Keratinocyte (primary cell): ENCODE data around the gene ADGRD1.
A peak's percentile ranks its signal among the peaks of the same experiment; 100 is the strongest.

ENCODE experiments used
- CTCF ChIP-seq, 3 experiments: IDR thresholded peaks in 1 of 3; conservative IDR thresholded peaks in 1 of 3; optimal IDR thresholded peaks in 1 of 3; 2 replicates in 2 of 3; 3 replicates in 1 of 3; pipeline versions ENCODE3 to v1.5.1; 2011; ENCODE audit warnings: low read length in 3 of 3, mild to moderate bottlenecking in 3 of 3, moderate library complexity in 2 of 3, control low read depth in 1 of 3, inconsistent platforms in 1 of 3; ENCODE audit not compliant: insufficient read depth in 2 of 3; ENCODE audit errors: extremely low read depth in 1 of 3
- EZH2 ChIP-seq: IDR thresholded peaks from one replicate; pipeline ENCODE4 v1.6.1; 2012; ENCODE audit warnings: inconsistent platforms, mild to moderate bottlenecking, low read length, moderate library complexity

- TF ChIP-seq CTCF (optimal IDR thresholded peaks at IDR 0.05 in 1 of 3, IDR thresholded peaks at IDR 0.05 in 1 of 3, conservative IDR thresholded peaks at IDR 0.05 in 1 of 3; ENCODE audit: extremely low read depth in 1 of 3, insufficient read depth in 2 of 3, low read length in 3 of 3): peak in 1 of 3 experiments; percentile 16
- no peak for TF ChIP-seq EZH2
Observed at GRCh38 chr12:131116468-131117117, 162.9 kb downstream of the ADGRD1 start.
